ENCODE data around the gene CKAP5.

- no peak for TF ChIP-seq CTCF (conservative IDR thresholded peaks at IDR 0.05; ENCODE audit: low read length)
- TF ChIP-seq EZH2phosphoT487 (IDR thresholded peaks at IDR 0.05; ENCODE audit: borderline replicate concordance) = no peak
Measured at GRCh38 chr11:46868912-46869311, 22.8 kb upstream of the CKAP5 start.

Measured in Loucy (cell line).